ENCODE data around the gene CHP2.
"Not testable (repeated sequence)": the region's sequence is repeated elsewhere in the genome, so short reads cannot be mapped to it uniquely, and the experiment has no call there.

CHP2 gene

DNA sequence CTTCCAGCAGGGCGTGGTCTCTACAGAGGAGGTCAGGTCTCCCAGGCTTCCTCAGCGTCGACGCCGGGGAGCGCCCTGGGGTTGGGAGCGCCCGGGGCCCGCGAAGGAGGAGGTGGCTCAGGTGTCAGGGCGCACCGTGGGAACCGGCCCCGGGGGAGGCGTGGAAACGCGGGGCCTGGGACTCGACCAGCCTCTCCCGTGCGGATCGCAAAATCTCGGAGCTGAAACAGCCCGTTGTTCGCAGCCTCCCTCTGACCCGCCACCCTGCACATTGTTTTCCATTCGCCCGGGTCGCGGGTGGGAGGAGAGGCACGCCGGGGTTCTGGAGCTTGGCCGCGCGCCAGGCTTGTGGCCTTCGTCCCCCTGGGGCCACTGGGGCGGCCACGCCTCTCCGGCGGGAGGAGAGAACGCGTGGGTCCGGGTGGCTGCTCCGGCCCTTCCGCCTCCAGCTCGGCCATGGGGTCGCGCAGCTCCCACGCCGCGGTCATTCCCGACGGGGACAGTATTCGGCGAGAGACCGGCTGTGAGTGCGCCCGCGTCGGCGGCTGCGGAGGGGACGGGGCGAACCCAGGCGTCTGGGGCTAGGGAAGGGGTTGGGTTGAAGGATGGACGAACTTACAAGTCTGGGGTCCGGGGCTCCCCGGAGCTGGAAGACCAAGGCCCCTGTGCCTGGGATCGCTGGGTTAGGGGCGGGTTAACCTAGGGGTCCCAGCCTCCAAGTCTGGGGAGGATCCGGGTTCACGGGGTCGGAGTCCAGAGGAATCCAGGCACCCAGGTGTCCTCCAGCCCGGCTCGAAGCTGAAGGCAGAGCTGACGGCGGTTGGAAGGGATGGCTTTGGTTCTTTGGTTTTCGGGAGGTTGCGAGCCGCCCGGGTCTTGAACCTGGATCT, at the start of gene CHP2:
Gene CHP2 (plus strand): TSS at position 433 of the 890 bp plus-strand sequence. CDS start 24 bp downstream, at position 457.
- no peak for DNase-seq

DNA sequence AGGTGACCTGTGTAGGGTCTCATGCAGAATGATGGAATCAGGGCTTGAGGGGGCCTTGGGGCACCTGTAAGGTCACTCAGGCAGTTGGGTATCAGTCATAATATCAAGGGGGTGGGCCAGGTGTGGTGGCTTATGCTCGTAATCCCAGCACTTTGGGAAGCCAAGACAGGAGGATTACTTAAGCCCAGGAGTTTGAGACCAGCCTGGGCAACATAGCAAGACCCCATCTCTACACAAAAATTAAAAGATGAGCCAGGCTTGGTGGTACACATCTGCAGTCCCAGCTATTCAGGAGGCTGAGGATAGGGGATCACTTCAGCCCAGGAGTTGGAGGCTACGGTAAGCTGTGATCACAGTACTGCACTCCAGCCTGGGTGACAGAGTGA, 49.3 kb upstream of the CHP2 start:
- DNase-seq = no peak

DNA sequence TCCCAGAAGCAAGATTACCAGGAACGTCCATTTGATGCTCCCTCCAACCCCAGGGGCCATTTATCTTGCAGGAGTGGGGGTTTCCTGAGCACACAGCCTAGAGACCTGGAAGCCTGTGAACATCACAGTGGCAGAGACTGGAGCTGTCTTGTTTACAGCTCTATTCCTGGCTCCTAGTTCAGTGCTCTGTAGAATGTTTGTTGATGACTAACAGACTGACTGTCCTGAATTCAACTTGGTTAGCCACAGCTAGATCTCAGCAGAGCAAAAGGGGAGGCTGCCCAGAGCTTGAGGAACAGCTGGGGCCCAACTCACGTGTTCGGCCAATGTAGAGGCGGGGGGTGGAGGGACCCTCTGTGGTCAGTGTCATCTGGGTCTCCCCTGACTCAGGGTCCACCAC, 48.4 kb upstream of the CHP2 start:
- no peak for DNase-seq

DNA sequence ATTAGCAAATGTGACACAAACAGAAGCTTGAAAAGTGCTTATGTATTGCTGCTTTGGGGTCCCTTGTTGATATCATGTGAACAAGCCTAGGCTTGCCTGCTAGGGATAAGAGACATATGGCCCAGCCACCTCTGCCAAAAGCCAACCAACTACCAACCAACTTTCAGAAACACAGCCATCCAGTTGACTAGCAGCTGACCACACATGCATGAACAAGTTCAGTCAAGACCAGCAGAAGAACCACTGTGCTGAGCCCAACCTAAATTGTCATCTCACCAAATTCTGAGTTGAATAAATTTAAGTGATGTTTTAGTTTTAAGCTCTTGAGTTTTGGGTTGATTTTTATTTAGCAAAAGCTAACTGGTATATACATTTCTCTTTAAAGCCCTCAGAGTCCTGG, 45.3 kb upstream of the CHP2 start:
- no peak for DNase-seq

DNA sequence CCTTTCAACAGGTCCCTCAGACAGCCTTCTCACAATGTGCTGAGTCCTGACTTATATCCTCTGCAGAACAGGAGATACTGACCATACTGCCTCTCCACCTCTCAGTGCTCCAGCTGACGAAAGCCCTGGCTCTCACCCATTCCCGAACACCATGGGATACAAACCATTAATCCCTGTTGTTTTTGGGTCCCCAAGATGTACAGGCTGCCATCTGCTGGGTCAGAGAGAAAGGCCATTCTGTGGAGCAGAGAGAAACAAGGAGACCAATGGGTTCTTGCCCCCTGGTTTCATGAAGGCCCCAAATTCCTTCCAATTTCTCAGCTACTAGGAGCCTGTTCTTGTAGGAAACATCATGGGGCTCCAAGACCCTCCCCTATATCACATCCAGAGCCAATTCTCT, 44.8 kb upstream of the CHP2 start:
- DNase-seq = no peak

DNA sequence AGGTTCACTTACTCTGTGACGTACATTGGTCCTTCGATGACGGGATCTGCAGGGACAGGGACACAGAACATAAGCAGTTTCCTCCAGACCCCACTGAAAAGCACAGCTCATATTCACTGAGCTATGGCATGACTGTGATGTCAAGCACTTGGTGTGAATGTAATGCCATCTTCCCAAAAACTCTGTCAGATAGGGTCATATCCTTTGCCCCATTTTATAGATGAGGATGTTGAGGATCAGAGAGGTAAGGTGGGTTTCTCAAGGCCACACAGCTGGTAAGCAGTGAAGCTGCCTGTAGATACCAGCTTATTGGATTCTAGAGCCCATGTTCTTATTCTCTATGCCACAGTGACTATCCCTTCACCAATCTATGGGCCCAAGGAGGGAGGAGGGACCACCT, 44.3 kb upstream of the CHP2 start:
- no peak for DNase-seq

DNA sequence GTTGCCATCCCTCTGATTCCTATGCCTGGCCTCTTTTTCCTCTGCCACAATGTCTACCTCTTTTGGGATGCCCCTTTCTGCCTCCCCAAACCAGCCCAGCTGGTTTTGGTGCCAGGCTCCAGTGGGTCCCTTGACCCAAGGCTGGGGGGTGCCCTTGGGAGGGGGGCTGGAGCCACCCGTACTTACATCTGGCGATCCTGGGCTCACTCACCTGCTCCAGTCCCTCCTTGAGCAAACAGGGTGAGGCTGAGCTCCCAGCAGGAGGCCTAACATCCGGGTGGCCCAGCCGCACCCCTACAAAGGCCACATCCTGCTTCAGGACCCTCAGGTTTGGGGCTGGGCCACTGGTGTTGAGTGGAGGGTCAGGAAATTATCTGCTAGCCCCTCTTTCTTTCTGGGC, 43.0 kb upstream of the CHP2 start:
- no peak for DNase-seq

DNA sequence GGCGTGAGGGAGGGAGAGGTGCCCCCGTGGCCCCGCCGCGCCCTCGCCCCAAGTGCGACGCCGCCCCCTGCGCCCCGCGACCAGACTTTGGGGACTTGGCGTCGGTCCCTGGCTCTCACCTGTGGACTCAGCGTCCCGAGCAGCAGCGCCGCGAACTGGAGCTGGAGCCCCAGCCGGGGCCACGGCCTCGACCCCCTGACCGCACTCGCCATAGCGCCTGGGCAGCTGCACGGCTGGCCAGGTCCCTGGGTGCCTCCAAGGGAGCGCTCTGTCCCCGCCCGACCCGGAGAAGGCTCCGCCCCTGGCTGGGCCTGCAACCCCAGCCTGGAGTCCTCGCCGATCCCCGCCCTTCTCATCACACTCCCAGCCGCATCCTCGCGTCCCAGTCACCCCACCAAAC, 41.9 kb upstream of the CHP2 start, which contains the start of gene ERN2:
Gene ERN2 (minus strand): TSS at position 247 of the 400 bp plus-strand sequence. CDS start 35 bp downstream, at position 212.
- DNase-seq = no peak

DNA sequence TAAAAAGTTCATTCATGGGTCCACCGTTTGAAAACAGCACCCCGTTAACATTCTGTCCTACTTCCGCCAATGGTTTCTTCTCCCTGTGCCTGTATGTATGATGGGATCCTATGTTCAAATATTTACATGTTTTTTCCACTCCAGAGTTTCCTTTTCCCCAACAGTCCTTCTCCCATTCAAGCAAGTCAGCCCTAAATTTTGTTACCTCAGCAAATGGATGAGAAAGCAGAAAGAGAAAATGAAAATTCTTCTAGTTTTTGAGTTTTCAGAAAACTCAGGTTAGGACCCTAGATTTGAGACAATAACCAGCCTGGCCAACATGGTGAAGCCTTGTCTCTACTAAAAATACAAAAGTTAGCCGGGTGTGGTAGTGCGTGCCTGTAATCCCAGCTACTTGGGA, 38.3 kb upstream of the CHP2 start:
- no peak for DNase-seq

- not testable (repeated sequence) for DNase-seq
Measured at GRCh38 chr16:23722613-23723240, 32.1 kb upstream of the CHP2 start.

DNA sequence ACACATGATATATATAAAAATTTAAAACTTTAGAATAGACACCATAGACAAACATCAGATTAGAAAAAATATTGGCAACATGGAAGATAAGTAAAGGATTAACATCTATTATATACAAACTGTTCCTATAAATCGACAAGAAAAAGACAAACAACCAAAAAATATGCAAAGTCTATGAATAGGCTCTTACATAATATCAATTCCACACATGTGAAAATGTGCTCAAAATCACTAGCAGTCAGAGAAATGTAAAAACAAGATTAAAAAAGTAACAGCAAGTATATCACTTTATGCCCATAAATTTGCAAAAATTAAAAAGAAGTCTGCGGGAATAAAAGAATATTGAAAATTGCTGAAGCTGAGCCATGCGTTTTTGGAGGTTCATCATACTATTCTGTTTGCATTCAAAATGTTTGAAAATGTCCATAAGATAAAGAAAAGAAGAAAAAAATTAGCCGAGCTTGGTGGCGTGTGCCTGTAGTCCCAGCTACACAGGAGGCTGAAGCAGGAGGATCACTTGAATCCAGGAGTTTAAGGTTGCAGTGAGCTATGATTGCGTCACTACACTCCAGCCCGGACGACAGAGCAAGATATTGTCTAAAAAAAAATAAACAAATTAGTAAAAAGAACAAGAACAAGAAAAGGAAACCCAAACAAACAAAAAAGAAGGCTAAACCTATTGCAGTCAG, 30.6 kb upstream of the CHP2 start:
- no peak for DNase-seq

DNA sequence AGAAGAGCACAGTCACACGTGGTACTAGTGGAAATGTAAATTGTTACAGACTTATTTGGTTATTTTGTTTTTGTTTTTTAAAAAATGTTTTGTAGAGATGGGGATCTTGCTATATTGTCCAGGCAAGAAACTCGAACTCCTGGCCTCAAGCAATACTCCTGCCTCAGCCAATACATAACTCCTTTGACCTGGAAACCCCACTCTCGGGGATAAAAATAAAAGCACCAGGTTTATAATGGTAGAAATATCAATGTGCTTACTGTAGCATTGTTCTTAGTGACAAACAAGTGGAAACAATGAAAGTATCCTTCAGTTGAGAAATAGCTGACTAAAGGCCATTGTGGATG, 30.1 kb upstream of the CHP2 start:
- no peak for DNase-seq

DNA sequence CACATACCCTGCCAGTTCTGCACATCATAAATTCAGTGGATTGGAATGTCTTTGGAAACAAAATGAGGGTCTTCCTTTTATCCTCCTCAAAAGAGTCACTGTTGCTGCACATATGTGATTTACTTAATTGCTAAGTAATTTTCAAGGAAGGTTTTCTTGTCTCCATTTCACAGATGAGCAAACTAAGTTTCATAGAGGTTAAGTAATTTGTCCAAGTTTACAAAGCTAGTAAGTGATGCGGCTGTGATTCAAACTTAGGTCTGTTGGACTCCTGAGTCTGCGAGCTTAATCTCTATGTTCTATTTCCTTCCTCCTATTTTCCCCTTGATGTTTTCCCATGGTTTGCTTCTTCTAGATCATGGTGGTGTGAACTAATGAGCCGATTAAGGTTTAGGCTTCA, 28.1 kb upstream of the CHP2 start:
- DNase-seq = no peak

GRCh38 chr16:23728112-23728477, 26.7 kb upstream of the CHP2 start:
- DNase-seq = no peak

DNA sequence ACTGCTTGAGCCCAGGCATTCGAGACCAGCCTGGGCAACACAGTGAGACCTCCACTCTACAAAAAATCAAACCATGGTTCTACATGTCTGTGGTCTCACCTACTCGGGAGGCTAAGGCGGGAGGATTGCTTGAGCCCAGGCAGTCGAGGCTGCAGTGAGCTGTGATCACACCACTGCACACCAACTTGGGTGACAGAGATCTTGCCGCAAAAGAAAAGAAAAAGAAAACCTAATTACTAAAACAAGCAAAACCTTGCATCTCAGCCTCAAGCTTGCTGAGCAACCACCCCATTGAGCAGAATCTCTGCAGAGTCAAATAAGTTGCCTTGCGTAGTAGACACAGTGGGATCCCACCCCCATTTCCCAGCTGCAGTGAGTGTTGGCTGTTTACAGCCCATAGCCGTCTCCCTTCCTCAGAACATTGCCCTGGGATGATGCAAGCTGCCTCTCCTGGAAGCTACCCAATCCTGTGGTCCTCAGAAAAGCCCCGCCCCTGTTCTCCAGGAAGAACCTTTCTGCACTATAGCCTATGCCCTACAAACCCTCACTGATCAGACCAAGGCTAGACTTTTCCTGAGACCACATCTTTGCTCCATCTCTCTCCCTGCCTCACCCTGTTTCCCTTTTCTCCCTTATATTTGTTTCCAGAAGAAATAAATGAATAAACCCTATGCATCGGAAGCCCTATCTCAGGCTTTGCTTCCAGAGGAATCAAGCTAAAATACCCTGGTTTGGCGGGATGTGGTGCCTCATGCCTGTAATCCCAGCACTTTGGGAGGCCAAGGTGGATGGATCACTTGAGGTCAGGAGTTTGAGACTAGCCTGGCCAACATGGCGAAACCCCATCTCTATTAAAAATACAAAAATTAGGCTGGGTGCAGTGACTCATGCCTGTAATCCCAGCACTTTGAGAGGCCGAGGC, 25.1 kb upstream of the CHP2 start:
- peak; percentile 30 for DNase-seq

- no peak for DNase-seq
Measured at GRCh38 chr16:23734176-23734893, 20.5 kb upstream of the CHP2 start.

DNA sequence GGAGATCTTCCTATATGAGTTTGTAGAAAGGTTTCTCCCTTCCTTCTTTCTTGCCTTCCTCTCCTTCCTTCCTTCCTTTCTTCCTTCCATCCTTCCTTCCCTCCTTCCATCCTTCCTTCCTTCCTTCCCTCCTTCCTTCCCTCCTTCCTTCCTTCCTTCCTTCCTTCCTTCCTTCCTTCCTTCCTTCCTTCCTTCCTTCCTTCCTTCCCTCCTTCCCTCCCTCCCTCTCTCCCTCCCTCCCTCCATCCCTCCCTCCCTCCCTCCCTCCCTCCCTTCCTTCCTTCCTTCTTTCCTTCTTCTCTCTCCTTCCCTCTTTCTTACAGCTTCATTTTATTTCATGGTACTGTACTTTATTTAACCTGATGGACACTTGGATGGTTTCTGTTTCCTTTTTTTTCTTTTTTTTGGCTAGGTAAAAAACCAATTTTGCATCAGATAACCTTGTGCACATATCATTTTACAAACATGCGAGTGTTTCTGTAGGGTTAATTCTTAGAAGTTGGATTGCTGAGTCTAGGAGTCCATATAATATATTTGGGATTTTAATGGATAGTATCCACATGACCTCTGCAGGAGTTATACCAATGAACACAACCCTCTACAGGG, 17.3 kb upstream of the CHP2 start:
- DNase-seq = not testable (repeated sequence)

GRCh38 chr16:23739516-23739915, 15.3 kb upstream of the CHP2 start:
- DNase-seq = no peak

DNA sequence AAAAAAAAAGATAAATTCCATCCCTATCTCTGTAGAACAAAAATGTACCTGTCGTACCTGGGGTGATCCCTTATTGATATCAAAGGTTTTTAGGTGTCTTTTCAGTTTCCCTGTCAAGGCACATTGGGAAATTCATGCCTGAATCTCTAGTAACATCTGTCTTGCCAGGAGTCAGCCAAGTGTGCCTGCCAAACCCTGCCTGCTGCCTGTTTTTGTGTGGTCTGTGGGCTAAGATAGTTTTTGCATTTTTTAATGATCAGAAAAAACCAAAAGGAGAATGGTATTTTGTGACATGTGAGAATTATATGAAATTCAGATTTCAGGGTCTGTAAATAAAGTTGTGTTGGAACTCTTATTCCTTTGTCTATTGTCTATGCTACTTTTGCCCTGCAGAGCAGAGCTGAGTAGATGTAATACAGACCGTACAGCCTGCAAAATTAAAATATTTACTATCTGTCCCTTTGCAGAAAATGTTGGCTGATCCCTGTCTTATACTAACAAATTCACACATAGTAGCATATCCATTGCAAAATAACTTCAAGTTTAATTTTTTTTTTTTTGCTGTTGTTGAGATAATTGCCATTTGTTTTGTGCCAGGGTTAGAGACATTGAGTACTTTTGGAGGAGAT, 13.0 kb upstream of the CHP2 start:
- no peak for DNase-seq

DNA sequence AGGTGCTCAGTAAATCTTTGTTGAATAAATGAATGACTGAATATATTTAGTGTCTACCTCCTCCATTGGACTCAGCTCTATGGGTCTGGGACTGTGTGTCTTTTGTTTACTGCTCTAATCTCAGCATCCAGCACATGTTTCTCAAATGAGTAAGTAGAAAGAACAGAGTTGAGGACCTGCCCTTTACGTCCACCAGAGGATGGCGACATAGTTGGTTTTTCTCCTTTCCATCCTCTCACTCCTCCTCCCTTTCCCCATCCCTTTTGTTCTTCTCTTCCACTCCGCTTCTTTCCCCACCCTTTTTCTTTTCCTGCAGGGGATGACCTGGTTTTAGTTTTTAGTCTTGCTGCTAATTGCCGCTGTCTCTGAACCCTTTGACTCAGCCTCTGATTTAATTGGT, 12.1 kb upstream of the CHP2 start:
- DNase-seq = no peak

DNA sequence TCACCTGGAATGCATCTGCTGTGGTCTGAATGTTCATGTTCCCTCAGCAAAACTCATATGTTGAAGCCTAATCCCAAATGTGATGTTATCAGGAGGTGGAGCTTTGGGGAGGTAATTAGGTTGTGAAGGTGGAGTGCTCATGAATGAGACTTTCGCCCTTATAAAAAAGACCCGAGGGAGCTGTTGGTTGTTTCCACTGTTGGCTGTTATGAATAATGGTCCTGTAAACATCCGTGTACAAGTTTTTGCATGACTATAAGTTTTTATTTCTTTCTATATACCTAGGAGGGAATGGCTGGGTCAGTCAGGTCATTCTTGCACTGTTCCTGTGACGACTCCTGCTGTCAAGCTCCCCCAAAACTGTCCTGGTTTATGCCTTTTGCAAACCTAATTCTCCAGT, 9.6 kb upstream of the CHP2 start:
- no peak for DNase-seq

Measured in fibroblast of skin of right biceps (primary cell).